PFSK-1 (cell line): Measurements from ENCODE around the gene NFATC2IP.

Experiments used
- FOXP2 ChIP-seq: optimal IDR thresholded peaks from 2 replicates; pipeline ENCODE3; 2011; ENCODE audit warnings: borderline replicate concordance, control low read depth, inconsistent platforms; ENCODE audit not compliant: insufficient read depth; ENCODE audit errors: extremely low read length, extremely low read depth
- POLR2AphosphoS5 ChIP-seq: IDR thresholded peaks from 2 replicates; pipeline ENCODE4 v1.6.1; 2012; ENCODE audit warnings: low read depth, mild to moderate bottlenecking, control low read depth, low read length, moderate library complexity
- REST ChIP-seq, 2 experiments: IDR thresholded peaks; 2 replicates each; pipeline versions ENCODE4 v1.6.1 to v1.8.0; 2011 to 2012; ENCODE audit warnings: low read depth in 2 of 2, low read length in 2 of 2, control low read depth in 1 of 2, inconsistent platforms in 1 of 2, mild to moderate bottlenecking in 1 of 2, moderate library complexity in 1 of 2; ENCODE audit not compliant: insufficient read depth in 1 of 2
- SIN3A ChIP-seq: IDR thresholded peaks from 2 replicates; pipeline ENCODE4 v1.6.1; 2012; ENCODE audit warnings: mild to moderate bottlenecking, low read length, moderate library complexity, borderline replicate concordance; ENCODE audit not compliant: insufficient read depth
- TAF1 ChIP-seq: IDR thresholded peaks from 2 replicates; pipeline ENCODE4 v1.6.1; 2012; ENCODE audit warnings: low read length, control low read depth, borderline replicate concordance; ENCODE audit not compliant: insufficient read depth

GRCh38 chr16:28982949-28983348, 32.2 kb downstream of the NFATC2IP start:
- no peak for TF ChIP-seq POLR2AphosphoS5
- no peak for TF ChIP-seq FOXP2
- TF ChIP-seq TAF1, result no peak
- no peak for TF ChIP-seq SIN3A
- TF ChIP-seq REST (IDR thresholded peaks at IDR 0.05; ENCODE audit: insufficient read depth in 1 of 2, low read depth in 2 of 2, low read length in 2 of 2), result no peak
